ENCODE results near the gene ATP5PO.
"Not testable (repeated sequence)": the region's sequence is repeated elsewhere in the genome, so short reads cannot be mapped to it uniquely, and the experiment has no call there.

Gene ATP5PO

GRCh38 chr21:33897739-33898138, 17.9 kb downstream of the ATP5PO start:
- no peak for DNase-seq

GRCh38 chr21:33897098-33897497, 18.5 kb downstream of the ATP5PO start:
- no peak for DNase-seq

- no peak for DNase-seq
Measured at GRCh38 chr21:33896691-33897090, 18.9 kb downstream of the ATP5PO start.

- no peak for DNase-seq
Measured at GRCh38 chr21:33895356-33895755, 20.2 kb downstream of the ATP5PO start.

- DNase-seq: peak; percentile 77
Measured at GRCh38 chr21:33894736-33895288, 20.8 kb downstream of the ATP5PO start.

GRCh38 chr21:33893917-33894316, 21.7 kb downstream of the ATP5PO start:
- no peak for DNase-seq

GRCh38 chr21:33892853-33893252, 22.8 kb downstream of the ATP5PO start:
- no peak for DNase-seq

GRCh38 chr21:33890187-33890586, 25.4 kb downstream of the ATP5PO start:
- no peak for DNase-seq

- DNase-seq: no peak
Measured at GRCh38 chr21:33886321-33886720, 29.3 kb downstream of the ATP5PO start.

- DNase-seq: no peak
Measured at GRCh38 chr21:33885172-33885514, 30.5 kb downstream of the ATP5PO start.

- no peak for DNase-seq
Measured at GRCh38 chr21:33884376-33885171, 31.0 kb downstream of the ATP5PO start.

- DNase-seq: no peak
Measured at GRCh38 chr21:33883118-33883517, 32.5 kb downstream of the ATP5PO start.

GRCh38 chr21:33881689-33882440, 33.7 kb downstream of the ATP5PO start:
- no peak for DNase-seq

- DNase-seq: no peak
Measured at GRCh38 chr21:33880626-33881025, 35.0 kb downstream of the ATP5PO start.

- no peak for DNase-seq
Measured at GRCh38 chr21:33878824-33879223, 36.8 kb downstream of the ATP5PO start.

- no peak for DNase-seq
Measured at GRCh38 chr21:33875026-33875695, 40.4 kb downstream of the ATP5PO start.

- DNase-seq: no peak
Measured at GRCh38 chr21:33874161-33874560, 41.4 kb downstream of the ATP5PO start.

- DNase-seq: no peak
Measured at GRCh38 chr21:33872881-33873515, 42.6 kb downstream of the ATP5PO start.

- no peak for DNase-seq
Measured at GRCh38 chr21:33871171-33871570, 44.4 kb downstream of the ATP5PO start.

GRCh38 chr21:33870768-33871167, 44.8 kb downstream of the ATP5PO start:
- no peak for DNase-seq

GRCh38 chr21:33869873-33870272, 45.7 kb downstream of the ATP5PO start:
- no peak for DNase-seq

- DNase-seq: not testable (repeated sequence)
Measured at GRCh38 chr21:33867868-33868267, 47.7 kb downstream of the ATP5PO start.

GRCh38 chr21:33866826-33867225, 48.8 kb downstream of the ATP5PO start:
- DNase-seq: no peak

Measured in GDM1 (cell line).